Gastroesophageal sphincter (tissue), 4 donors: Measurements from ENCODE around the gene CD163L1. TPM values are rescaled to one million over a fixed set of nuclear protein-coding genes. Genes with fewer than 3 reads are reported as not detected.

Experiments
- ATAC-seq: fragments of 150-250 bp; one replicate; pipeline ENCODE4 v1.9.1; 2016; ENCODE audit warnings: mild to moderate bottlenecking, moderate library complexity
- H3K27ac ChIP-seq, 4 donors: fragments of 200-600 bp; sonication (generic) in 3 of 4; 1 replicate in 3 of 4; 2 replicates in 1 of 4; pipeline ENCODE4 v1.5.1; 2016 to 2019
- H3K27me3 ChIP-seq: fragments of 200-600 bp; sonication (generic); one replicate; pipeline ENCODE4 v1.5.1; 2019
- H3K36me3 ChIP-seq, 2 donors: fragments of 200-600 bp; sonication (generic); one replicate each; pipeline ENCODE4 v1.5.1; 2019; ENCODE audit warnings: control low read depth in 1 of 2
- H3K4me1 ChIP-seq, 3 donors: fragments of 200-600 bp; sonication (generic); 1 replicate in 2 of 3; 2 replicates in 1 of 3; pipeline ENCODE4 v1.5.1; 2016 to 2019; ENCODE audit warnings: control low read depth in 2 of 3
- H3K4me3 ChIP-seq, 2 donors: fragments of 200-600 bp; sonication (generic); one replicate each; pipeline ENCODE4 v1.5.1; 2019; ENCODE audit warnings: mild to moderate bottlenecking in 1 of 2, moderate library complexity in 1 of 2
- H3K9me3 ChIP-seq, 3 donors: fragments of 200-600 bp; sonication (generic); one replicate each; pipeline ENCODE4 v1.5.1; 2017 to 2019; ENCODE audit warnings: control low read depth in 2 of 3
- CTCF ChIP-seq, 4 experiments: fragments of 200-600 bp in 2 of 4; fragments of 450-650 bp in 2 of 4; sonication (generic) in 1 of 4; IDR thresholded peaks; one replicate each; pipeline ENCODE4 v1.5.1; 2017 to 2019; ENCODE audit warnings: antibody characterized with exemption in 4 of 4, mild to moderate bottlenecking in 2 of 4, moderate library complexity in 2 of 4
- EP300 ChIP-seq: sonication (generic); formaldehyde crosslinking; IDR thresholded peaks from one replicate; pipeline ENCODE4 v1.6.1; 2017; ENCODE audit warnings: antibody characterized with exemption, mild to moderate bottlenecking
- POLR2A ChIP-seq, 2 donors: fragments of 450-650 bp; IDR thresholded peaks; one replicate each; pipeline ENCODE4 v1.6.1; 2017; ENCODE audit warnings: antibody characterized with exemption in 2 of 2, mild to moderate bottlenecking in 2 of 2, moderate library complexity in 1 of 2
- POLR2AphosphoS5 ChIP-seq: sonication (generic); formaldehyde crosslinking; IDR thresholded peaks from one replicate; pipeline ENCODE4 v1.6.1; 2017; ENCODE audit warnings: antibody characterized with exemption
- WGBS, 2 donors: methylation state at CpG; one replicate each; pipeline ENCODE4 v1.1.5; 2018; ENCODE audit warnings: low coverage in 1 of 2; 5-methylcytosine and 5-hydroxymethylcytosine counted together
- total RNA-seq, 4 donors: library from RNA; depleted of rRNA; stranded (reverse); fragments of >200 nt; gene quantifications; one replicate each; pipeline ENCODE4 v1.1.0, GENCODE V29; 2016

Gene CD163L1
- total RNA-seq, 4 donors from 2014 or later = 0.42 to 3.2 (median 1.3) TPM

- 74 to 83% methylated on average over 5 of the region's 5 CpGs for WGBS, 2 donors
- Histone ChIP-seq H3K4me1 (no peaks in the 10 kb centered on the region), H3K9me3 (no peaks in the 10 kb centered on the region), H3K36me3 (no peaks in the 10 kb centered on the region), H3K27ac (no peak overlapping the region), H3K4me3 (no peak overlapping the region), H3K27me3 (no peaks in the 10 kb centered on the region)
- no peak for TF ChIP-seq CTCF (IDR thresholded peaks at IDR 0.05)
- no peak for TF ChIP-seq EP300
- TF ChIP-seq POLR2A (IDR thresholded peaks at IDR 0.05) = no peak
- no peak for TF ChIP-seq POLR2AphosphoS5
- no peak for ATAC-seq
These were observed 119.8 kb downstream of the CD163L1 start for GRCh38 chr12:7324176-7324575.

- no peak overlapping the region for H3K27ac ChIP-seq
- H3K27me3 ChIP-seq = no peaks in the 10 kb centered on the region
- H3K4me3 ChIP-seq = no peak overlapping the region
- no peaks in the 10 kb centered on the region for H3K9me3 ChIP-seq
- TF ChIP-seq POLR2AphosphoS5 (no peak), EP300 (no peak), CTCF (IDR thresholded peaks at IDR 0.05) (no peak), POLR2A (IDR thresholded peaks at IDR 0.05) (no peak)
- no peak for ATAC-seq
- 83 to 93% methylated on average over 3 of the region's 5 CpGs for WGBS, 2 donors
- H3K4me1 ChIP-seq = no peaks in the 10 kb centered on the region
- no peaks in the 10 kb centered on the region for H3K36me3 ChIP-seq
These were observed 121.4 kb downstream of the CD163L1 start for GRCh38 chr12:7322599-7322998.

GRCh38 chr12:7321624-7322023 lies 122.3 kb downstream of the CD163L1 start:
- Histone ChIP-seq H3K36me3 (no peaks in the 10 kb centered on the region), H3K9me3 (no peaks in the 10 kb centered on the region), H3K27me3 (no peaks in the 10 kb centered on the region), H3K4me1 (no peaks in the 10 kb centered on the region), H3K4me3 (no peak overlapping the region), H3K27ac (no peak overlapping the region)
- ATAC-seq = no peak
- WGBS, 2 donors = 58 to 80% methylated on average over 2 of the region's 2 CpGs
- TF ChIP-seq POLR2A (IDR thresholded peaks at IDR 0.05) = no peak
- TF ChIP-seq EP300 = no peak
- no peak for TF ChIP-seq POLR2AphosphoS5
- TF ChIP-seq CTCF (IDR thresholded peaks at IDR 0.05) = no peak

- no peak overlapping the region for H3K4me3 ChIP-seq
- ATAC-seq = no peak
- H3K9me3 ChIP-seq = no peaks in the 10 kb centered on the region
- TF ChIP-seq POLR2A (IDR thresholded peaks at IDR 0.05) (no peak), POLR2AphosphoS5 (no peak), EP300 (no peak), CTCF (IDR thresholded peaks at IDR 0.05) (no peak)
- H3K27me3 ChIP-seq = no peaks in the 10 kb centered on the region
- no peak overlapping the region for H3K27ac ChIP-seq
- 51 to 68% methylated on average over 2 of the region's 2 CpGs for WGBS, 2 donors
- no peaks in the 10 kb centered on the region for H3K36me3 ChIP-seq
- H3K4me1 ChIP-seq = no peaks in the 10 kb centered on the region
These were observed 124.0 kb downstream of the CD163L1 start for GRCh38 chr12:7319930-7320329.

GRCh38 chr12:7310070-7310469 lies 133.9 kb downstream of the CD163L1 start:
- ATAC-seq = no peak
- Histone ChIP-seq H3K27ac (no peak overlapping the region), H3K27me3 (no peaks in the 10 kb centered on the region), H3K4me3 (no peak overlapping the region), H3K9me3 (no peaks in the 10 kb centered on the region), H3K4me1 (no peaks in the 10 kb centered on the region), H3K36me3 (no peaks in the 10 kb centered on the region)
- 90% methylated on average over 3 of the region's 4 CpGs; no CpG with 5 or more reads in 1 of the 2 donors for WGBS, 2 donors
- TF ChIP-seq POLR2A (IDR thresholded peaks at IDR 0.05) (no peak), CTCF (IDR thresholded peaks at IDR 0.05) (no peak), POLR2AphosphoS5 (no peak), EP300 (no peak)

Other genes with a start within 250 kb of the CD163L1 start
- not detected for gene ACSM4, start 140.1 kb downstream of the CD163L1 start, total RNA-seq
- 100 to 1,000 TPM in 2 of 4 donors, 10 to 100 TPM in 2; 68.5 to 397 (median 218) TPM for gene CD163, start 59.6 kb upstream of the CD163L1 start, total RNA-seq
- not detected for gene APOBEC1, start 221.8 kb upstream of the CD163L1 start, total RNA-seq